Hepatocyte (in vitro differentiated cells): ENCODE data around the gene MTNR1A.

Experiments used
- EZH2 ChIP-seq: fragments of 200-600 bp; sonication (generic); IDR thresholded peaks from 2 replicates; pipeline ENCODE4 v1.6.1; 2016; ENCODE audit warnings: antibody characterized with exemption, mild to moderate bottlenecking, borderline replicate concordance
- EZH2phosphoT487 ChIP-seq: fragments of 200-600 bp; sonication (generic); IDR thresholded peaks from one replicate; pipeline ENCODE4 v1.6.1; 2018; ENCODE audit warnings: antibody characterized with exemption, mild to moderate bottlenecking, low read depth, moderate library complexity; ENCODE audit not compliant: unreplicated experiment, severe bottlenecking
- TF ChIP-seq, protein P1 (sequence below): fragments of 200-600 bp; sonication (generic); IDR thresholded peaks from 2 replicates; pipeline ENCODE4 v1.5.1; 2016; ENCODE audit warnings: antibody characterized with exemption, mild to moderate bottlenecking; ENCODE audit not compliant: poor library complexity

- TF ChIP-seq, protein P1, sequence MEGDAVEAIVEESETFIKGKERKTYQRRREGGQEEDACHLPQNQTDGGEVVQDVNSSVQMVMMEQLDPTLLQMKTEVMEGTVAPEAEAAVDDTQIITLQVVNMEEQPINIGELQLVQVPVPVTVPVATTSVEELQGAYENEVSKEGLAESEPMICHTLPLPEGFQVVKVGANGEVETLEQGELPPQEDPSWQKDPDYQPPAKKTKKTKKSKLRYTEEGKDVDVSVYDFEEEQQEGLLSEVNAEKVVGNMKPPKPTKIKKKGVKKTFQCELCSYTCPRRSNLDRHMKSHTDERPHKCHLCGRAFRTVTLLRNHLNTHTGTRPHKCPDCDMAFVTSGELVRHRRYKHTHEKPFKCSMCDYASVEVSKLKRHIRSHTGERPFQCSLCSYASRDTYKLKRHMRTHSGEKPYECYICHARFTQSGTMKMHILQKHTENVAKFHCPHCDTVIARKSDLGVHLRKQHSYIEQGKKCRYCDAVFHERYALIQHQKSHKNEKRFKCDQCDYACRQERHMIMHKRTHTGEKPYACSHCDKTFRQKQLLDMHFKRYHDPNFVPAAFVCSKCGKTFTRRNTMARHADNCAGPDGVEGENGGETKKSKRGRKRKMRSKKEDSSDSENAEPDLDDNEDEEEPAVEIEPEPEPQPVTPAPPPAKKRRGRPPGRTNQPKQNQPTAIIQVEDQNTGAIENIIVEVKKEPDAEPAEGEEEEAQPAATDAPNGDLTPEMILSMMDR: no peak
- no peak for TF ChIP-seq EZH2
- no peak for TF ChIP-seq EZH2phosphoT487
Measured at GRCh38 chr4:186501554-186501953, 53.8 kb downstream of the MTNR1A start.
